ENCODE results near the gene GRAMD4. TPM values are rescaled to one million over a fixed set of nuclear protein-coding genes. Genes with fewer than 3 reads are reported as not detected.

Gene GRAMD4
- total RNA-seq, 1 experiment from 2014 or later: 19.8 TPM

DNA sequence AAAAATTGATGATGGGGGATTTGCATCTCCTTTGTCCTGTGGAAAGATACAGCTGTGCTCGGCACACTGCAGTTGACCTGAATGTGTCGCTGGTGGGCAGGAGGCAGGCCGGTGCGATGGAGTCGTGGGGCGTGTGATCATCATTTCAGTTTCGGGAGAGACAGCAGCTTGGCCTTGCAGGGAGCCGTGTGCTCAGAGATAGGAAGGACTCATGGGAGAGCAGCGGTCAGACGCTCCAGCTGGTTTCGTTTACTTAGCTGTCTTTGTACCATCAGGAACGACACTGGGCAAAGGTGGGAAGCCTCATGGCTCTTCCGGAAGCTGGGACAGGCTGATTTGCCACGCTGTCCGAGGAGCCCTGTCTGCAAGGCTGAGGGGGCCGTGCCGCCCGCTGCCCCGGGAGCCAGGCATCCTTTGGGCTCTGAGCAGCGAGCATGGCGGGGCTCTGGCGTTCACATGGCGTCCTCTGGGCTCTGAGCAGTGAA is 32.7 kb downstream of the GRAMD4 start:
- Histone ChIP-seq H3K9me3 (ENCODE audit: control insufficient read depth, low read depth, low read length) (no peaks in the 10 kb centered on the region), H3K9ac (ENCODE audit: extremely low read depth, insufficient read length, low read length) (no peak overlapping the region), H2AK5ac (ENCODE audit: insufficient read length, low read length) (no peak overlapping the region), H3K79me2 (ENCODE audit: insufficient read depth, low read length) (no peaks in the 10 kb centered on the region), H3K56ac (ENCODE audit: insufficient read length, low read depth, low read length) (no peak overlapping the region), H4K5ac (ENCODE audit: insufficient read length, low read depth, low read length) (no peak overlapping the region), H3K4me2 (ENCODE audit: insufficient read depth, insufficient read length, low read length) (no peak overlapping the region), H4K8ac (replicated peaks; ENCODE audit: insufficient read length, low read depth, low read length) (no peak overlapping the region), H4K91ac (ENCODE audit: insufficient read length, low read depth, low read length) (no peak overlapping the region), H4K20me1 (ENCODE audit: control insufficient read depth, insufficient read depth, insufficient read length) (no peaks in the 10 kb centered on the region), H2BK20ac (ENCODE audit: low read depth, low read length, poor library complexity, severe bottlenecking) (no peak overlapping the region), H2BK12ac (ENCODE audit: insufficient read length, low read depth, low read length) (no peak overlapping the region), H3K27ac (ENCODE audit: insufficient read length, low read depth, low read length) (no peak overlapping the region), H3K4ac (ENCODE audit: low read depth, low read length) (no peak overlapping the region), H2BK120ac (ENCODE audit: low read depth, low read length, poor library complexity, severe bottlenecking) (no peak overlapping the region), H2AFZ (ENCODE audit: low read length) (no peak overlapping the region), H2BK5ac (ENCODE audit: insufficient read length, low read length) (no peak overlapping the region), H3K27me3 (ENCODE audit: insufficient read depth, low read length) (no peaks in the 10 kb centered on the region), H3K4me1 (ENCODE audit: insufficient read depth, low read length) (no peaks in the 10 kb centered on the region), H3K23me2 (ENCODE audit: insufficient read length, low read depth, low read length, poor library complexity, severe bottlenecking) (no peaks in the 10 kb centered on the region), H3T11ph (ENCODE audit: low read length) (no peak overlapping the region), H3K79me1 (ENCODE audit: insufficient read depth, low read depth, low read length, poor library complexity, severe bottlenecking) (no peaks in the 10 kb centered on the region), H2BK15ac (ENCODE audit: low read depth, low read length) (no peak overlapping the region), H3K18ac (ENCODE audit: insufficient read length, low read depth, low read length) (no peak overlapping the region), H3K14ac (ENCODE audit: insufficient read depth, low read length) (no peak overlapping the region; the same call in 1 of the 2 replicates), H3K23ac (ENCODE audit: insufficient read length, low read depth, low read length) (no peak overlapping the region)
- Mint-ChIP-seq H3K4me1 (peaks cover 7 to 12% of the 10 kb centered on the region in 2 experiments), H3K4me3 (peak overlapping the region in 1 of 2 experiments; percentile 34; a peak in 1 of 5 replicates), H3K36me3 (ENCODE audit: insufficient read depth in 1 of 3, low read depth in 3 of 3) (no peaks in the 10 kb centered on the region), H3K27ac (peak overlapping the region in 2 of 3 experiments; percentile 26 to 46; a peak in 2 of 7 replicates), H3K9me3 (no peaks in the 10 kb centered on the region; a peak in 1 of 5 replicates), H3K27me3 (ENCODE audit: low read depth) (no peaks in the 10 kb centered on the region)
- TF ChIP-seq, protein P1, sequence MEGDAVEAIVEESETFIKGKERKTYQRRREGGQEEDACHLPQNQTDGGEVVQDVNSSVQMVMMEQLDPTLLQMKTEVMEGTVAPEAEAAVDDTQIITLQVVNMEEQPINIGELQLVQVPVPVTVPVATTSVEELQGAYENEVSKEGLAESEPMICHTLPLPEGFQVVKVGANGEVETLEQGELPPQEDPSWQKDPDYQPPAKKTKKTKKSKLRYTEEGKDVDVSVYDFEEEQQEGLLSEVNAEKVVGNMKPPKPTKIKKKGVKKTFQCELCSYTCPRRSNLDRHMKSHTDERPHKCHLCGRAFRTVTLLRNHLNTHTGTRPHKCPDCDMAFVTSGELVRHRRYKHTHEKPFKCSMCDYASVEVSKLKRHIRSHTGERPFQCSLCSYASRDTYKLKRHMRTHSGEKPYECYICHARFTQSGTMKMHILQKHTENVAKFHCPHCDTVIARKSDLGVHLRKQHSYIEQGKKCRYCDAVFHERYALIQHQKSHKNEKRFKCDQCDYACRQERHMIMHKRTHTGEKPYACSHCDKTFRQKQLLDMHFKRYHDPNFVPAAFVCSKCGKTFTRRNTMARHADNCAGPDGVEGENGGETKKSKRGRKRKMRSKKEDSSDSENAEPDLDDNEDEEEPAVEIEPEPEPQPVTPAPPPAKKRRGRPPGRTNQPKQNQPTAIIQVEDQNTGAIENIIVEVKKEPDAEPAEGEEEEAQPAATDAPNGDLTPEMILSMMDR (conservative IDR thresholded peaks at IDR 0.05): no peak
- DNase-seq: no peak
- no CpG with 5 or more reads among the region's 23 CpGs for WGBS (ENCODE audit: extremely low coverage, insufficient read length, low lambda C conversion rate)

Measured in H9 (cell line).